ENCODE data around the gene SERPIND1. TPM values are rescaled to one million over a fixed set of nuclear protein-coding genes. Genes with fewer than 3 reads are reported as not detected.

Gene SERPIND1
- total and polyA plus RNA-seq, 10 of the 15 experiments (the other 5 are each of a cell fraction or from before 2014, with no cell fraction given): 0.08 to 0.85 (median 0.38) TPM; not detected in 1

GRCh38 chr22:20798974-20799373 is 25.1 kb downstream of the SERPIND1 start:
- POLR2A ChIA-PET: no interaction called here
- no peaks in the 10 kb centered on the region for H3K4me1 ChIP-seq (ENCODE audit: control insufficient read depth, insufficient read depth, low read length)
- no peak for TF ChIP-seq ZBTB4 (CRISPR knock-in tag; IDR thresholded peaks at IDR 0.05)
- no peak for TF ChIP-seq RAD21 (IDR thresholded peaks at IDR 0.05; ENCODE audit: insufficient read depth, low read depth, low read length)
- CTCF ChIA-PET: interaction anchor here (2.1 kb wide), 1 partner anchor 15 kb away, joined by 15 read pairs; no protein-coding TSS in a partner anchor
- no peaks in the 10 kb centered on the region for H4K20me1 ChIP-seq (ENCODE audit: control insufficient read depth, insufficient read depth)
- no TSS peak for BruUV-seq (replicated peaks)
- SMC1A ChIA-PET (ENCODE audit: uncharacterized antibody, unreplicated experiment): no interaction called here
- WGBS (ENCODE audit: insufficient coverage, insufficient replicate concordance, low lambda C conversion rate, missing lambda C conversion rate): 92% methylated on average over 10 of the region's 10 CpGs
- H3K79me2 ChIP-seq (ENCODE audit: control insufficient read depth, insufficient read depth, low read length): no peaks in the 10 kb centered on the region
- peaks cover 9 to 22% of the 10 kb centered on the region in 2 experiments; a peak in 3 of 4 replicates for H3K36me3 ChIP-seq (ENCODE audit: control insufficient read depth in 2 of 2, insufficient read depth in 2 of 2, low read length in 1 of 2)
- H3K4me2 ChIP-seq (ENCODE audit: control insufficient read depth, insufficient read depth): no peak overlapping the region
- in situ Hi-C loops (cut with MboI): no loop called here
- no peak overlapping the region for H3K4me3 ChIP-seq
- RAD21 ChIA-PET (ENCODE audit: unreplicated experiment): no interaction called here
- no peaks in the 10 kb centered on the region for H3K27me3 ChIP-seq (replicated peaks in 1 of 2; ENCODE audit: control insufficient read depth in 2 of 2, insufficient read depth in 2 of 2, low read length in 1 of 2)
- no peak overlapping the region for H3K9ac ChIP-seq (ENCODE audit: control insufficient read depth, insufficient read depth, low read length)
- ATAC-seq: no peak
- H2AFZ ChIP-seq (ENCODE audit: control insufficient read depth, low read depth, low read length): no peak overlapping the region
- intact Hi-C loops (cut with micrococcal nuclease; ENCODE audit: unreplicated experiment): no loop called here
- H3K27ac ChIP-seq (ENCODE audit: control insufficient read depth, insufficient read depth): no peak overlapping the region
- no peak for DNase-seq (ENCODE audit: low read depth, low spot score)
- no peaks in the 10 kb centered on the region for H3K9me3 ChIP-seq (replicated peaks; ENCODE audit: control insufficient read depth, insufficient read depth, low read length)
- no peak for FAIRE-seq

GRCh38 chr22:20799449-20799848 is 25.5 kb downstream of the SERPIND1 start:
- ChIA-PET RAD21 (ENCODE audit: unreplicated experiment) (interaction anchor here (0.9 kb wide), 1 partner anchor 15 kb away, joined by 3 read pairs; no protein-coding TSS in a partner anchor), CTCF (no interaction called here), SMC1A (ENCODE audit: uncharacterized antibody, unreplicated experiment) (no interaction called here), POLR2A (no interaction called here)
- H3K4me1 ChIP-seq (ENCODE audit: control insufficient read depth, insufficient read depth, low read length): no peaks in the 10 kb centered on the region
- H3K9me3 ChIP-seq (replicated peaks; ENCODE audit: control insufficient read depth, insufficient read depth, low read length): no peaks in the 10 kb centered on the region
- H3K27ac ChIP-seq (ENCODE audit: control insufficient read depth, insufficient read depth): no peak overlapping the region
- no peak for DNase-seq (ENCODE audit: low read depth, low spot score)
- H3K4me2 ChIP-seq (ENCODE audit: control insufficient read depth, insufficient read depth): no peak overlapping the region
- H3K79me2 ChIP-seq (ENCODE audit: control insufficient read depth, insufficient read depth, low read length): no peaks in the 10 kb centered on the region
- H2AFZ ChIP-seq (ENCODE audit: control insufficient read depth, low read depth, low read length): no peak overlapping the region
- TF ChIP-seq POLR2AphosphoS5 (IDR thresholded peaks at IDR 0.05; ENCODE audit: low read length) (no peak), ZNF622 (IDR thresholded peaks at IDR 0.05) (no peak), NFXL1 (IDR thresholded peaks at IDR 0.05; ENCODE audit: borderline replicate concordance) (no peak), KDM1A (IDR thresholded peaks at IDR 0.05; ENCODE audit: borderline replicate concordance) (no peak), MEF2A (IDR thresholded peaks at IDR 0.05; ENCODE audit: insufficient read depth, low read depth, low read length) (no peak), SPI1 (IDR thresholded peaks at IDR 0.05; ENCODE audit: borderline replicate concordance, insufficient read depth, low read depth, low read length) (no peak), MEF2B (IDR thresholded peaks at IDR 0.05; ENCODE audit: partially characterized antibody, poor library complexity, severe bottlenecking) (no peak)
- no peaks in the 10 kb centered on the region for H3K27me3 ChIP-seq (replicated peaks in 1 of 2; ENCODE audit: control insufficient read depth in 2 of 2, insufficient read depth in 2 of 2, low read length in 1 of 2)
- ATAC-seq: no peak
- no peak overlapping the region for H3K9ac ChIP-seq (ENCODE audit: control insufficient read depth, insufficient read depth, low read length)
- no peaks in the 10 kb centered on the region for H4K20me1 ChIP-seq (ENCODE audit: control insufficient read depth, insufficient read depth)
- 94% methylated on average over 8 of the region's 8 CpGs for WGBS (ENCODE audit: insufficient coverage, insufficient replicate concordance, low lambda C conversion rate, missing lambda C conversion rate)
- no peak for FAIRE-seq
- in situ Hi-C loops (cut with MboI): no loop called here
- no TSS peak for BruUV-seq (replicated peaks)
- intact Hi-C loops (cut with micrococcal nuclease; ENCODE audit: unreplicated experiment): no loop called here
- H3K4me3 ChIP-seq: no peak overlapping the region
- peaks cover 9 to 25% of the 10 kb centered on the region in 2 experiments; a peak in 3 of 4 replicates for H3K36me3 ChIP-seq (ENCODE audit: control insufficient read depth in 2 of 2, insufficient read depth in 2 of 2, low read length in 1 of 2)

Measured in GM12878 (cell line).